Right atrium auricular region (tissue), 2 donors: ENCODE data around the gene TEC. TPM values are rescaled to one million over a fixed set of nuclear protein-coding genes. Genes with fewer than 3 reads are reported as not detected.
"Not testable (repeated sequence)": the region's sequence is repeated elsewhere in the genome, so short reads cannot be mapped to it uniquely, and the experiment has no call there.

Source experiments
- DNase-seq: peaks from one replicate; pipeline ENCODE4 v3.0.0-alpha.2; 2019; ENCODE audit warnings: low spot score
- H3K27ac ChIP-seq, 2 donors: fragments of 200-600 bp; sonication (generic); 1 replicate in 1 of 2; 2 replicates in 1 of 2; pipeline ENCODE4 v1.5.1; 2016 to 2019
- H3K27me3 ChIP-seq, 2 donors: fragments of 200-600 bp; sonication (generic); one replicate each; pipeline versions ENCODE4 v1.5.1 to v1.6.0; 2017 to 2019
- H3K36me3 ChIP-seq: fragments of 200-600 bp; sonication (generic); one replicate; pipeline ENCODE4 v1.5.1; 2016
- H3K4me1 ChIP-seq, 2 donors: fragments of 200-600 bp; sonication (generic); one replicate each; pipeline versions ENCODE4 v1.5.1 to v1.6.0; 2017 to 2019
- H3K4me3 ChIP-seq, 2 donors: fragments of 200-600 bp; sonication (generic); 1 replicate in 1 of 2; 2 replicates in 1 of 2; pipeline ENCODE4 v1.5.1; 2017 to 2019; ENCODE audit warnings: mild to moderate bottlenecking in 1 of 2, moderate library complexity in 1 of 2
- H3K9me3 ChIP-seq, 2 donors: fragments of 200-600 bp; sonication (generic); one replicate each; pipeline ENCODE4 v1.5.1; 2019
- total RNA-seq, 2 donors: library from RNA; depleted of rRNA; stranded (reverse); fragments of >200 nt; gene quantifications; one replicate each; pipeline ENCODE4 v1.1.0, GENCODE V29; 2016
- TF ChIP-seq, protein P1 (sequence below), 2 donors: fragments of 200-600 bp; sonication (generic); IDR thresholded peaks; one replicate each; pipeline ENCODE4 v1.5.1; 2019; ENCODE audit warnings: antibody characterized with exemption in 2 of 2

Gene TEC
- total RNA-seq, 2 donors from 2014 or later: 1.1 to 1.3 TPM

GRCh38 chr4:48188390-48188789 is 81.2 kb downstream of the TEC start:
- Histone ChIP-seq H3K4me3 (no peak overlapping the region), H3K27me3 (no peaks in the 10 kb centered on the region), H3K4me1 (no peaks in the 10 kb centered on the region), H3K9me3 (no peaks in the 10 kb centered on the region), H3K27ac (no peak overlapping the region), H3K36me3 (no peaks in the 10 kb centered on the region)
- TF ChIP-seq, protein P1, sequence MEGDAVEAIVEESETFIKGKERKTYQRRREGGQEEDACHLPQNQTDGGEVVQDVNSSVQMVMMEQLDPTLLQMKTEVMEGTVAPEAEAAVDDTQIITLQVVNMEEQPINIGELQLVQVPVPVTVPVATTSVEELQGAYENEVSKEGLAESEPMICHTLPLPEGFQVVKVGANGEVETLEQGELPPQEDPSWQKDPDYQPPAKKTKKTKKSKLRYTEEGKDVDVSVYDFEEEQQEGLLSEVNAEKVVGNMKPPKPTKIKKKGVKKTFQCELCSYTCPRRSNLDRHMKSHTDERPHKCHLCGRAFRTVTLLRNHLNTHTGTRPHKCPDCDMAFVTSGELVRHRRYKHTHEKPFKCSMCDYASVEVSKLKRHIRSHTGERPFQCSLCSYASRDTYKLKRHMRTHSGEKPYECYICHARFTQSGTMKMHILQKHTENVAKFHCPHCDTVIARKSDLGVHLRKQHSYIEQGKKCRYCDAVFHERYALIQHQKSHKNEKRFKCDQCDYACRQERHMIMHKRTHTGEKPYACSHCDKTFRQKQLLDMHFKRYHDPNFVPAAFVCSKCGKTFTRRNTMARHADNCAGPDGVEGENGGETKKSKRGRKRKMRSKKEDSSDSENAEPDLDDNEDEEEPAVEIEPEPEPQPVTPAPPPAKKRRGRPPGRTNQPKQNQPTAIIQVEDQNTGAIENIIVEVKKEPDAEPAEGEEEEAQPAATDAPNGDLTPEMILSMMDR (IDR thresholded peaks at IDR 0.05): no peak
- no peak for DNase-seq

GRCh38 chr4:48187813-48188212 is 81.8 kb downstream of the TEC start:
- H3K27me3 ChIP-seq: no peaks in the 10 kb centered on the region
- no peaks in the 10 kb centered on the region for H3K36me3 ChIP-seq
- no peak for DNase-seq
- no peak overlapping the region for H3K27ac ChIP-seq
- TF ChIP-seq, protein P1 (IDR thresholded peaks at IDR 0.05): no peak
- no peaks in the 10 kb centered on the region for H3K4me1 ChIP-seq
- no peaks in the 10 kb centered on the region for H3K9me3 ChIP-seq
- no peak overlapping the region for H3K4me3 ChIP-seq

DNA sequence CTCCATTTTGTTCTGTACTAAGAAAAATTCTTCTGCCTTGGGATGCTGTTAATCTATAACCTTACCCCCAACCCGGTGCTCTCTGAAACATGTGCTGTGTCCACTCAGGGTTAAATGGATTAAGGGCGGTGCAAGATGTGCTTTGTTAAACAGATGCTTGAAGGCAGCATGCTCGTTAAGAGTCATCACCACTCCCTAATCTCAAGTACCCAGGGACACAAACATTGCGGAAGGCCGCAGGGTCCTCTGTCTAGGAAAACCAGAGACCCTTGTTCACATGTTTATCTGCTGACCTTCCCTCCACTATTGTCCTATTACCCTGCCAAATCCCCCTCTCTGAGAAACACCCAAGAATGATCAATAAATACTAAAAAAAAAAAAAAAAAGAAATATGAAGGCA is 82.6 kb downstream of the TEC start:
- H3K4me1 ChIP-seq, H3K4me3 ChIP-seq, H3K27ac ChIP-seq, H3K36me3 ChIP-seq, H3K9me3 ChIP-seq, DNase-seq, H3K27me3 ChIP-seq: not testable (repeated sequence)

- not testable (repeated sequence) for H3K27me3 ChIP-seq, H3K4me3 ChIP-seq, H3K27ac ChIP-seq, H3K4me1 ChIP-seq, H3K9me3 ChIP-seq, H3K36me3 ChIP-seq, DNase-seq
These were observed 83.2 kb downstream of the TEC start for GRCh38 chr4:48186394-48186793.

GRCh38 chr4:48184882-48185281 is 84.8 kb downstream of the TEC start:
- no peaks in the 10 kb centered on the region for H3K36me3 ChIP-seq
- no peak for DNase-seq
- no peaks in the 10 kb centered on the region for H3K9me3 ChIP-seq
- H3K4me1 ChIP-seq: no peaks in the 10 kb centered on the region
- H3K27ac ChIP-seq: no peak overlapping the region
- TF ChIP-seq, protein P1 (IDR thresholded peaks at IDR 0.05): no peak
- no peaks in the 10 kb centered on the region for H3K27me3 ChIP-seq
- H3K4me3 ChIP-seq: no peak overlapping the region

DNA sequence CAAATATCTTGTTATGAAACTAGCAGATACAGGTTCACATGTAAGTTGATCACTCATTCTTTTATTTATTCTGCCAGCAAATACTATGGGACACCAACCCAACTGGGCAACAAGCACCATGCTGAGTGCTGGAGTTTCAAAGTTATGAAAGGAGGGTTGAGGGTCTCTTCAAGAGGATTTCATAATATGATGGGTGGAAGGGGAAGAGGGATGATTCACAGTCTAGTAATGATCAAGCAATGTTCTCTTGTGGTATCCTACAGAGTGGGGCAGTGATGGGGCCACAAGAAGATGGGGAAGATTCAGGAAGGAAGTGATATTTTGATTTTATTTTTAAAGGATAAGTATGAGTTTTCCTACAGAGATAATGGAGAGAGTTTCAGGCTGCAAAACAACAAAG is 89.4 kb downstream of the TEC start:
- Histone ChIP-seq H3K36me3 (no peaks in the 10 kb centered on the region), H3K27me3 (no peaks in the 10 kb centered on the region), H3K9me3 (no peaks in the 10 kb centered on the region), H3K27ac (no peak overlapping the region), H3K4me3 (no peak overlapping the region), H3K4me1 (no peaks in the 10 kb centered on the region)
- TF ChIP-seq, protein P1 (IDR thresholded peaks at IDR 0.05): no peak
- no peak for DNase-seq

- Histone ChIP-seq H3K27me3 (no peaks in the 10 kb centered on the region), H3K4me1 (no peaks in the 10 kb centered on the region), H3K36me3 (no peaks in the 10 kb centered on the region), H3K27ac (no peak overlapping the region), H3K9me3 (no peaks in the 10 kb centered on the region), H3K4me3 (no peak overlapping the region)
- TF ChIP-seq, protein P1 (IDR thresholded peaks at IDR 0.05): no peak
- DNase-seq: no peak
These were observed 90.7 kb downstream of the TEC start for GRCh38 chr4:48178931-48179330.
